ENCODE data around the gene ZBED3.

Gene ZBED3

GRCh38 chr5:77077829-77078176 is 9.3 kb downstream of the ZBED3 start:
- no peak for DNase-seq (ENCODE audit: low read depth in 2 of 2)

GRCh38 chr5:77076961-77077828 is 9.9 kb downstream of the ZBED3 start:
- no peak for DNase-seq (ENCODE audit: low read depth in 2 of 2)

DNA sequence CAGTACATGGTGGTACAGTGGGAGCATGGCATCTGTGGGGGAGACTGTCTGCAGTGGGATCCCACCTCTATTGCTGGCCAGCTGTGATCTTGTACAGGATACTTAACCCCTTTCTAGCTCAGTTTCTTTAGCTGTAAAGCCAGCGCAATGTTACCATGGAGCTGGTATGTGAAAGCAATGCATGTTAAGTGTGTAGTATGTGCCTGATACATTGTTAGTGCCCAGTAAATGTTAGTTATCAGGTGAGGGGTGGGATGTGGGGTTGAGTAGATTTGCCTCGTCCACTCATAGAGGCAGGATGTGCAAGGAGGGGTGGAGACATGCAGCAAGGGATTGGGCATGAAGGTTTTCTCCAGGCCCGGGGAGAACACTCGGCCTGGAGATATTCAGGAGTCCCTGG is 12.3 kb downstream of the ZBED3 start:
- DNase-seq (ENCODE audit: low read depth in 2 of 2), result no peak

DNA sequence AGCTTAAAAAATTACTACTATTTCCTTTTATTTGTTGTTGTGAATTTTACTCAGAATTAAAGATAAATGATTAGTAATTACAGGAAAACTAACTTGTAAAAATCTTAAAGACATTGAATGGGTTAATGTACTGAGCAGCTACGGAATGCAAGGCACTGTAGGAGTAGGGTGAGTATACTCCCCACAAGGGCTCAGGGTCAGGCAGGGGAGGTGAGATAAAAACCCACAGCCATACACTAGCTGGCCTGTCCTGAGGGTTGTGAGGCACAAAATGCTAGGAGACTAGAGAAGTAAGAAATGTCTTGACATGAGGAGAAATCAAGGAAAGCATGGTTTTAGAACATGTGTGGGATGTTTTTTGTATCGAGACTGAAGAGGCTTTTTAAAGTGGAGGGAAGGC is 13.4 kb downstream of the ZBED3 start:
- DNase-seq (ENCODE audit: low read depth in 2 of 2), result no peak

- DNase-seq (ENCODE audit: low read depth in 2 of 2), result no peak
Measured at GRCh38 chr5:77066823-77067442, 20.2 kb downstream of the ZBED3 start.

DNA sequence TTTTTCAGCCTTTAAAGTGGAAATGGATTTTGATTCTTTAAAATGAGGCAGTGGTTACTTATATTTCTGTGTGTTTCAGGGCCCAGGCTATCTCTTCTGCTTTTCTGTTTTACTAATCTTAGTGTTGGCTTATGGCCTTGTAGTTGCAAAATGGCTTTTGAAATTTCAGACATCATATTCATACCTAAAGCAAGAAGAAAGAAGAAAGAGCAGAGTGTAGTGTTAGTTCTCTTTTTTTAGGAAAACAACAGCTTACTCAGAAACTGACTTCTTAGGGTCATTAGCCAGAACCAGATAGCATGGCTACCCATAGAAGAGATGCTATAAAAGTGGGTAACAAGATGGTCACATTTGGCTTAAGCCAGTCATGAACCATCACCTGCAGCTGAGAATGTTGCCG is 20.9 kb downstream of the ZBED3 start:
- no peak for DNase-seq (ENCODE audit: low read depth in 2 of 2)

- DNase-seq (ENCODE audit: low read depth in 2 of 2), result no peak
Measured at GRCh38 chr5:77065256-77065655, 21.8 kb downstream of the ZBED3 start.

DNA sequence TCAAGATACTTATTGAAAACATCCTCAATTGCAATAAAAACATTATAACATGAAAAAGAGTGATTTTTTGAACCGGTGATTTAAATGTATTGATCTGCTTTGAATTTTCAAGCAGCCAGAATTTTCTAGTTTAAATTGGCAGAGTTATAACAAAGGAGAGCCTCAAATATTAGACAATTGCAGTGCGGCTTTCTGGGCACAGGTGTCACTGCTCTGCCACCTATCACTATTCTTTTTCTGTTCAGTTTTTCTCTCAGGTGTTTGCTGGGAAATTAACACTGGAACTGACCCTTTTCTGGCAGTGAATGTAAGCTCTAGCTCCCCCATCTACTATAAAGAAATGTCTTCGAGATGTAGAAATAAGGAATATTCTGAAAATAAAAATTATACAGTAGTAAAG is 23.0 kb downstream of the ZBED3 start:
- no peak for DNase-seq (ENCODE audit: low read depth in 2 of 2)

DNA sequence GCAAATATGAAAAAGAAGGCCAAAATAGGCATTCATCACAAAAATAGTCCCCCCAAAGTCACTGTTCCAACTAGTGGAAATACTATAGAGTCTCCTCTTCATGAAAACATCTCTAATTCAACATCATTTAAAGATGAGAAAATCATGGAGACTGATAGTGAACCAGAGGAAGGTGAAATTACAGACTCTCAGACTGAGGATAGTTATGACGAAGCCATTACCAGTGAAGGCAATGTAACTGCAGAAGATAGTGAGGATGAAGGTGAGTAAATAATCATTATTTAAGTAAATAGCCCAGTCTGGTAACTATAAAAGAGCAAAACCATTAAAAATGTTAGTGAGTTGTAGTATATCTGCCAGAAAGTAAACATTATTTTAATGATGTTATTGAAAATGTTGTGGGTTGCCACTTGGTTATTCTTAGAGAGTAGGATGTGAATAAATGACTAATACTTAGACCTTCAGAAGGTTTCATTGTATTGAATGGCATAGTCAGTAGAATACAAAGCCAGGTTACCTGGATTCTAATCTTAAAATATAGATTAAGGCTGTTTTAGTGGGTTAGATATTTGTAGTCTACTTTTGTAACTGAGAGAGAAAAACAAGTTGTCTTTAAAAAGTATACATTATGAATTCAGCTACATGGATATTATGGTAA is 40.5 kb downstream of the ZBED3 start:
- no peak for DNase-seq (ENCODE audit: low read depth in 2 of 2)

- no peak for DNase-seq (ENCODE audit: low read depth in 2 of 2)
Measured at GRCh38 chr5:77035950-77036349, 51.1 kb downstream of the ZBED3 start.

- DNase-seq (ENCODE audit: low read depth in 2 of 2), result no peak
Measured at GRCh38 chr5:77033338-77033737, 53.7 kb downstream of the ZBED3 start.

- DNase-seq (ENCODE audit: low read depth in 2 of 2), result no peak
Measured at GRCh38 chr5:77032635-77033034, 54.5 kb downstream of the ZBED3 start.

DNA sequence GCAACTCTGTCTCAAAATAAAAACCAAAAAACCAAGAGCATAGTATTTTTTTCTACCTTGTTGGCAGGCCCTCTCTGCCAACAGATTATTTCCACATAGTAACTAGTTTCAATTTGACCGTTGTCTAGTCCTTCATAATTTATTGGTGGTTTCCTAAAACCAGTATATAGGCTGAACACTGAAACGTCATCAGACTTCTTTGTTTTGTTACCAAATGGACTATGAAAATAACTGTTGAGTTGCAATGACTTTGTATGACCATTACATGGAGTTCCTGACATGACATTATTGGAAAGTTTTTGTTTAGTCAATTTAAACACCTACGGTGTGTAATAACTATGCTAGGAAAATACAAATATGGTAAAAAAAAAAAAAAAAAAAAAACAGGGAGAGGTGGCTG is 55.2 kb downstream of the ZBED3 start:
- no peak for DNase-seq (ENCODE audit: low read depth in 2 of 2)

- peak; percentile 74 to 75 for DNase-seq (ENCODE audit: low read depth in 2 of 2)
Measured at GRCh38 chr5:77030097-77031071, 56.7 kb downstream of the ZBED3 start, which contains the start of gene AGGF1. Gene AGGF1 (plus strand): TSS chr5:77030404. CDS start chr5:77030767, 363 bp downstream.

- DNase-seq (ENCODE audit: low read depth in 2 of 2), result no peak
Measured at GRCh38 chr5:77029376-77029885, 57.7 kb downstream of the ZBED3 start.

- DNase-seq (ENCODE audit: low read depth in 2 of 2), result no peak
Measured at GRCh38 chr5:77028631-77029375, 58.3 kb downstream of the ZBED3 start.

DNA sequence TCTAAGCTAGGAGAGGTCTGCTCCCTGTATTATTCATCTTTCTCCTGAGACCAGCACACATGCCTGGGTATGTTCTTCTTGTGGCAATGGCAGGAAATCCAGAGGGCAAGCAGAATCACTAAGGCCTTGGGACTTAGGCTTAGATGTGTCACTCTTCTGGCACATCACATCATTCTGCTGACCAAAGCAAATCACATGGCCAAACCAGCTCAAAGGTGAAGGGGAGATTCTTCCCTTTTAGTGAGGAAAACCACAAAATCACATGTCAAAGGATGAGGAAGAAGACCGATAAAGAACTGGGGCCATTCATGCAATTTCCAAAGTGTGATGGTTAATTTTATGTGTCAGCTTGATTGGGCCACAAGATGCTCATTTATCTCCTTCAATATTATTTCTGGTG is 62.6 kb downstream of the ZBED3 start:
- DNase-seq (ENCODE audit: low read depth in 2 of 2), result no peak

DNA sequence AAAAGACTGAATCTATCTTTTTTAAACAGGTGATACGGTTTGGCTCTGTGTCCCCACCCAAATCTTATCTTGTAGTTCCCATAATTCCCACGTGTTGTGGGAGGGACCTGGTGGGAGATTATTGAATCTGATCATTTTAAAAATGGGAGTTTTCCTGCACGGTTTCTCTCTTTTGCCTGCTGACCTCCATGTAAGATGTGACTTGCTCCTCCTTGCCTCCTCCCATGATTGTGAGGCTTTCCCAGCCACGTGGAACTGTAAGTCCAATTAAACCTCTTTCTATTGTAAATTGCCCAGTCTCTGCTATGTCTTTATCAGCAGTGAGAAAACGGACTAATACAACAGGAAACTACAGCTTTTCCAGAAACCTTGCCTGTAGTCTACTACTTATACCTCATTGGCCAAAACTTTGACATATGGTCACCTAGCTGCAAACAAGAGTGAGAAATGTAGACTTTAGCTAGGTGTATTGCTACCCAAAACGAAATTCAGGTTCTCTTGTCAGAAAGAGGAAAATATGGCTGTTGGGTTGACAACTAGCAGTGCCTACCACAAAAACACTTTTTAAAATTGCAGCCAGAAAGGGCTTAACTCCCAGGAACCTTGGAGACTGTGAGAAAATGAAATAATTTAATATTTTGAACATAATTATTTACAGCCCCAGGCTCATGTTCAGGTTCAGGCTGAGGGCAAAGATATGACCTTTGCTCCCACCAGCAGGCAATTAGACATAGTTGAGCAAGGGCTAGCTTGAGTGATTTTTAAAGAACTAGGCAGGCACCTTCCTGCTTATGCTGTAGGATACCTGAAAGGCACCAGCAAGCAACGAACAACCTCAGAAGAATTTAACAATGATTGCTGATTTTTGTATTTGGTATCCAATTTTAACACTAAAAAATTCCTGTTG is 64.3 kb downstream of the ZBED3 start:
- no peak for DNase-seq (ENCODE audit: low read depth in 2 of 2)
